GM12873 (cell line): Measurements from ENCODE around the gene DHPS.

Source experiments
- CTCF ChIP-seq: IDR thresholded peaks from 2 replicates; pipeline ENCODE4 v1.5.1; 2012; ENCODE audit warnings: low read depth, mild to moderate bottlenecking, moderate library complexity, low read length, control low read depth; ENCODE audit not compliant: insufficient read depth; ENCODE audit errors: missing control alignments

The DHPS gene

GRCh38 chr19:12711187-12711586, 29.5 kb upstream of the DHPS start:
- TF ChIP-seq CTCF: no peak

GRCh38 chr19:12708641-12709040, 27.0 kb upstream of the DHPS start:
- TF ChIP-seq CTCF: no peak

GRCh38 chr19:12706332-12706718, 24.6 kb upstream of the DHPS start:
- no peak for TF ChIP-seq CTCF

- no peak for TF ChIP-seq CTCF
These were observed 24.1 kb upstream of the DHPS start for GRCh38 chr19:12705654-12706331.

- TF ChIP-seq CTCF: no peak
These were observed 23.5 kb upstream of the DHPS start for GRCh38 chr19:12705169-12705568.

- no peak for TF ChIP-seq CTCF
These were observed 21.4 kb upstream of the DHPS start for GRCh38 chr19:12703046-12703445.

- TF ChIP-seq CTCF: no peak
These were observed 20.1 kb upstream of the DHPS start for GRCh38 chr19:12701596-12702282.
